NB4 (cell line): Measurements from ENCODE around the gene VKORC1.

Experiments
- CTCF ChIP-seq: IDR thresholded peaks from one replicate; pipeline ENCODE4 v1.5.1; 2012; ENCODE audit warnings: low read depth, low read length
- MAX ChIP-seq: IDR thresholded peaks from 2 replicates; pipeline ENCODE4 v1.6.1; 2011; ENCODE audit warnings: low read depth, low read length
- MYC ChIP-seq: IDR thresholded peaks from 2 replicates; pipeline ENCODE4 v1.6.1; 2011; ENCODE audit warnings: low read depth, low read length
- POLR2A ChIP-seq: IDR thresholded peaks from 2 replicates; pipeline ENCODE4 v1.6.1; 2011; ENCODE audit warnings: mild to moderate bottlenecking; ENCODE audit not compliant: insufficient read length; ENCODE audit errors: extremely low read depth

- TF ChIP-seq CTCF (no peak), MAX (no peak), POLR2A (no peak), MYC (no peak)
Measured at GRCh38 chr16:31071861-31072260, 22.7 kb downstream of the VKORC1 start.
